Islet of Langerhans (tissue), 1 donor: ENCODE data around the gene GRPEL2.
"Not testable (repeated sequence)": the region's sequence is repeated elsewhere in the genome, so short reads cannot be mapped to it uniquely, and the experiment has no call there.

Experiments used
- FAIRE-seq: peaks from one replicate; lab custom pipeline; 2011; peaks lifted over from hg19 to GRCh38; lab: Jason Lieb, UNC

Gene GRPEL2

DNA sequence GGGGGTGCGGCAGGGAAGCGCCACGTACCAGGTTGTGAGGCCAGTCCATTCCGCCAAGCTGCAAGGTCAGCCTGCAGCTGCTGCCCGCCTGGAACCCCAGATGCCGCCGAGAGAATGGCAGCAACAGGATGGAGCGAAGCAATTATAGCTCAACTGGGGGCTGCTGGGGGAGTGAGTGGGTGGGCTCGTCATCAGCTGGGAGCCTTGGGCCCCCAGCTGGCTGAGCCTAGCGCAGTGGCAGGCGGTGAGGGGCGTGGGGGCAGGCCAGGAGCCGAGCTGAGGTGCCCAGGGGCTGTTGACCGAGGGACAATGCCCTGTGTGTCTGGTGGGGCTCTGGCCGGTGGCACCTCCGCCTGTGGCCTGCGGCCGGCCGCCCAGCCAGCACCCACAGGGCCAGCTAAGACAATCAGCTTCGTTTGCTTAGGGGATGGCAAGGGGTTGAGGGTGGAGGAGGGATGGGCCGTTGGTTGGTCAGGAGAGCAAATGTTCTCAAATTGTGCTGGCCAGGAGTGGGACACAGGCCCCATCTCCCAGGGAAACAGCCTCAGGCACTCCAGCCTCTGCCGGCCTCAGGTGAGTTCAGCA, 34.0 kb downstream of the GRPEL2 start, which contains the start of gene IL17B:
TSS of gene IL17B (minus strand) at position 116 of the 585 bp plus-strand sequence. CDS start at position 49, 67 bp downstream.
- FAIRE-seq, result no peak

DNA sequence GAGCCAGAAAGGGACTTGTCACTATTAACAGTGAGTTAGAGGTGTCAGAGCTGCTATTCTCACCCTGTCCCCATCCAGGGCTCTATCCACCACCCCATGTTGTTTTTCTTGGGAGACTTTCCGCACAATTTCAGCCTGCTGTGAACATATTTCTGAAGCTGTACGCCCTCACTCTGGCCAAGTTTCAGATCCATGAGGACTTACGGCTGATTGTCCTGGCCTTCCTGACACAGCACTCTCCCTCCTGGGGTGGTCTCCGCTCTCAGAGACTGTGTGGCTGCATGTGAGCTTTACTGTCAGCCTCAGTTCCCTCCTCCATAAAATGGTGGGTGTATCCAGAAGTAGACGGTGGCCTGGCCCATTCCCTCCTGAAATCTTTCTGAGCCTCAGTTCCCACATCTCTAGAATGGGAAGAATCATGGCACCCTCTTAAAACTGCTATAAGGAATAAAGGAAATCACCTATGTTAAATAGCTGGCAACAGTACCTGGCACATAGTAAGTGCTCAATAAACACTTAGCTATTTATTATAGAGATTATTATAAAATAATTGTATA, 34.6 kb downstream of the GRPEL2 start:
- no peak for FAIRE-seq

DNA sequence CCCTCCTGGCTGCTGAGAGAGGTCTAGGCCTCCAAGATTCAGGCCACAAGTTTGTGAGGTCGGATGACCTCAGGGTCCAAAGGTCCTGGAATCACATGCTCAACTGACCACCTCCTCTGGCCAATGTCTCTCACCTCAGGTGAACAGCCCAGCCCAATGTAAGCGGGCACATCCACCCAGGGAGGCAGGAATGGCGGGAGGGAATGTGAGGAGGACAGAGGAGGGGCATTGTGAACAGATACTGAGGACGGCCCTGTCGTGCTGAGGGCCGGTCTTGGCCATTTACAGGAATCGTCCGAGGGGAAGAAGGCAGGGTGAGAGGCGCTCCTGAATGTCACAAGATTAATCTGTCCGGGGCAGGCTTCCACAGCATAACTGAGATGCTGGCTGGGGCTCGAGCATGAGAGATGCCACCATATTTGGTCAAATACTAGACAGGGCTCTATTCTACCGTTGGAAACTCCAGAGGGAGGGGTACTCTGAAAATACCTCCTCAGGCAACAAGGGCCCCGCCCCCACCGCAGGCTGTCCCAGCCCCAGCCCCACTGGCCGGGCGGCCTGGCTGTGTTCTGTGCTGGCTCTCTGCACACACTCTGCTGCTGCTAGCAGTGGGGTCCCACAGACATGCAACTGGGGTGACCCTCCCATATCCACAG, 35.3 kb downstream of the GRPEL2 start:
- FAIRE-seq, result no peak

DNA sequence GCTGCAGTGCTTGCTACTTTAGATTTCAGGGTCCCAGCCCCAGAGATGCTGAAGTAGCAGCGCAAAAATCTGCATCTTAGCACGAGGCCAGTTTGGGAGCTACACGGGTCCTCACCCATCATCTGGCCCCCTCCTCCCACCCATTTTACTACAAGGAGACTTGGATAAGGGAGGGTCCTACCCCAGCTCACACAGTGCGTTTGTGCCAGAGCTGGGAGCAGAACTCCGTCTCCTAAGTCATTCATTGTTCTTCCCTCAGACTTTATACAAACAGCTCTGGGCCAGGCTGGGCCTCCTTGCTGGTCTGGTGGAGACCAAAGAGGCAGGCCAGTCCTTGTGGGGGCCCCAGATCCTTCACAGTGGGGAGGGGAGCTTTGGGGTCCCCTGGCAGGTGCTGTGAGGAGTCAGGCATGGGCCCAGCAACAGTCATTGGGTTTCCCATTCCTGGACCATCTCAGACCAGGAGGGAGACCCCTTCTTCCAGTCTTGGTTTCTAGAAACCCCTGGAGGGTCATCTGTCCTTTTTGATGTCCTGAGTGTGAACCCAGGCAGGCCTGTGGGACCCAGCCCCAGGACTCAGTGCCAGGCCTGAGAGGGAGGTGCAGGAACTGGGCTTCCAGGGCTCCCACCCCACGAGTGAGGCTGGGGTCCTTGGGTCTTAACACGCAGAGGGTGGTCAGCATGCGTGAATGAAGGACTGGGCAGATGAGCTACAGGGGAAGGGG, 36.1 kb downstream of the GRPEL2 start:
- no peak for FAIRE-seq

DNA sequence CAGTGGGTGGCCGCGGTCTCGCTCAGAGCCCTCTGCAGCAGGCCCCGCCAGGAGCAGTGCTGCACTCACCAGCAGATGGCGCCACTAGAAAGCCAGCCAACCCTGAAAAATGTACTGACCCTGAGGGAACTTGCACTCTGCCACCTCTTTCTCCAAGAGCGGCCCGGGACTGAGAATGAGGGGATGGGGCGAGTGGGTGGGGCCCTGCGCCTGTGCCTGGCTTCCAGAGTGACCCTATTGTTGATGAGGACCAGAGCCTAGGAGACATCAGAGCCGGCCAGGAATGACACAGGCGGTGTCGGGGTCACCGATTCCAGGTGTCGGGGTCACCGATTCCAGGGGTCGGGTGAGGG, 36.7 kb downstream of the GRPEL2 start:
- FAIRE-seq, result no peak

DNA sequence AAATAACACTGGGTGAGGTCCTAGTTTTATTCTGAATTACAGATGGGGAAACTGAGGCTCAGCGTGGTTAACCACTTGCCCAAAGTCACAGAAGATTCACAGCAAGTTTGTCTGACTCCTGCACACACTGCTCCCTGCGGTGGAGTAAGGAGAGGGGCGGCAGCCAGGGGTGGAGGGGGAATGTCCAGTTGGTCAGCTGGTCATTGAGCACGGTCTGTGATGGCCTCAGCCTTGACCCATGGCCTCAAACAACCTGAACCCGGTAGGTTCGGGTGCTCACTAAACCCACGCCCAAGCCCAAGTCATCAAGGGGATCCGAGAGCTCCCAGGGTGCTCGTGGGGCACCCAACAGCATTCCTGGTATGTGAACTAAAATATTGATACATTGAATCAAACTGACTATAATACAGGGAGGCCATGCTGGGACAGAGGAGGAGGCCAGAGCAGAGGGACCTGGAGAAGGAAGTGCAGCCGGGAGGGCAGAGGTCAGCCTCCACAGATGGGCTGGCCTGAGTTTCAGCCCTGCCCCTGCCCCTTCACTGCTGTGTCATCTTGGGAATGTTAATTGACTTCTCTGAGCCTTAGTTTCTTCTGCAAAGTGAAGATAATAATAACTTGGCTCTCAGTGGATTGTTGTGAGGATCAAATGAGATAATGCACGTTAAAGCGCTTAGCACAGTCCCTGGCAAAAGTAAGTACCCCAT, 37.4 kb downstream of the GRPEL2 start:
- FAIRE-seq, result no peak

DNA sequence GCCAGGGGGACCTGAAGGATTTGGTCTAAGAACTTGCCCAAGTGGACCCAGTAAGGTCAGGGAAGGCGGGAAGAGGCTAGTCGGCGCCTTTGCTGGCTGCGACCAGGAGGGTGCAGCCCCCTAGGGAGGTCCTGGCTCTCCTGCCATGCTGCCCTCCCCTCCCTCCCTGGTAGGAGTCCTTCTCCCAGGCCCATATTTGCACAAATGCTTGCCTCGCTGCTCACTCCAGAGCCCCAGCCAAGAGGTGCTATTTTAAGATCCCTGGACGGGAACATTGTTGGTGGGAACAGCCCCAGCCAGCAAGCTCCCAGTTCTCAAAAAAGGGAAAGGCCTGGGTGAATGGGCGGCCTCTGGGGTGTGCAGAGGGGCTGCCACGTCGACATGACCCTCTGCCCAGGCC, 38.1 kb downstream of the GRPEL2 start:
- FAIRE-seq, result no peak

DNA sequence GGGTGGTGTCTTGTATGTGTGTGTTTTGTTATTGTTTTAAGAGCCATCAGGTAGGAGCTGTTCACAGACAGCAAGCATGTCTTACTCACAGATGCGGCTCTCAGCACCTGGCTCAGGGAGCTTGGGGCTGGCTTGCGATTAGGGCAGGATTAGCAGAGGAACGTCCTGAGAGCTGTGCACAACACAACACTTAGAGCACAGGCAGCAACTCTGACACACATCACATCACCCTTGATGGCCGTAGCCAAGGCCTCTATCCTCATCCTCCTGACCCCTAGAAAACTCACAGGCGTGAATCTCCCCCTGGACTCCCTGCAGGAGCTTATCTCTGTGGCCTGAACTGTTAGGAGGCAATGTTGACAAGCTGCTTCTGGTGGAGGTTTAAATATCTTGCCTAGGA, 40.9 kb downstream of the GRPEL2 start:
- FAIRE-seq, result no peak

DNA sequence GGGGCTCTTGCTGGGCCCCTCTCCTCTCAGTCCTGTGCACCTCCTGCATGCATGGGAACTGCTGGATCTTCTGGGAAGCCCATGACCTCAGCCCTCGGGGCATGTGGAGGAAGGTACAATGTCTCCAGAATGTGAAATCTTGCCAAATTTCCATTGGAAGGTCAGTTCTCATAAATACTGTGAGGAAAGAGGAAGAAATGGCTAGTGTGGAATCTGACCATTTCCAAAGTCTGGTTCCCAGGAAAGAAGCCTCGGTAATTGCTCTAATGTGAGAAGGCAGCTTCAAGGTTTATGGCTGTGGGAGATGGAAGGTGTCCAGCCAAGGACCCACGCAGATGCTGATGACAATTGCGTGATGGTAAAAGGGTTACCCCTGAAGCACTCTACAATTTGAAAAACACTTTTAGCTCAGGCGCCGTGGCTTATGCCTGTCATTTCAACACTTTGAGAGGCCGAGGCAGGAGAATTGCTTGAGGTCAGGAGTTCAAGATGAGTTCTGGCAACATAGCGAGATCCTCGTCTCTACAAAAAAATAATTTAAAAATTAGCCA, 41.9 kb downstream of the GRPEL2 start:
- FAIRE-seq, result no peak

DNA sequence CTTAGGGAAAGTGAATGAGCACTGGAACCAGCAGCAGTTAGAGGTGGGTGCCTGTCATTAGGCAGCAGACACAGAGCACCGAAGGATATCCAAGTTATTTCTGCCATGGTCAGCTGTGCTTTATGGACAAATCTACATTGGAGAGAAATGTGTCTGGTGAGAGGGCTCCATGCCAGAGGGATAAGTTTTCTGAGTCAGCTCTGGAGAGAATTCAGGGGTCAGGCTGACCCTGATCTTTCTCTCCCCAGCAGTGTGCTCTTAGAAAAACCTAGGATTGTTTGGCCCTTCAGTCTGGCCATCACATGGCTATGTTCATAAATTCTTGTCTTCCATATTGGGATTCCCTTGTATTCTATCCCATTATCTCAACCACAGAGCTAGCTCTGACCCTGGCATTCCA, 42.7 kb downstream of the GRPEL2 start:
- FAIRE-seq, result no peak

DNA sequence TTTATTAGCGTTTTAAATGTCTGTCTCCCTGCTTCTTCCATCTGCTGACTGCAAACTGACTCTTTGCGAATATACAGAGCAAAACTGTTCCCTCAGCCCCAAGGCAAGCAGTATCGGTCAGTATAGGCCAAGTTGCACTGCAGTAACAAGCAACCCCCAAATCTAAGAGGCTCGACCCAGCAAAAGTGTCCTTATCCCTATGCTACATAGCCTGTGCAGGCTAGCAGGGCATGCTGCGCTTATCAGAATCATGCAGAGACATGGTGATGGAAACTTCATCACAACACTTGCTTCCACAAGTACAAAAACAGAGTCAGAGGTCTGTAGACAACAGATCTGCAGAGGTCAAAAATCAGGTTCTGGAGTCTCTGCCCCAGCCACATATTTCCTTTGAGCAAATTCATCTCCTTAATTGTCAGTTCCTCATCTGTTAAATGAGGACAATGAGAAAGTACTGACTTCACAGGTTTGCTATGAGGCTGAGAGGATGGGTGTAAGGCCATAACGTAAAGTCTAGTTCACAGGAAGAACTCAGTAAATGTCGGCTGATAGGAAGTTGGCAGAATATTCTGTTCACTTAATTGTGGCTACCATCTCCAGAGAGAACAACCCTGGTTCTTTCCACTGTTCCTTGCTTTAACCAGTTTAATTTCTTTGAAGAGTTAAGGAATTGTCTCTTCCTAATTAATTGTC, 43.3 kb downstream of the GRPEL2 start:
- no peak for FAIRE-seq

DNA sequence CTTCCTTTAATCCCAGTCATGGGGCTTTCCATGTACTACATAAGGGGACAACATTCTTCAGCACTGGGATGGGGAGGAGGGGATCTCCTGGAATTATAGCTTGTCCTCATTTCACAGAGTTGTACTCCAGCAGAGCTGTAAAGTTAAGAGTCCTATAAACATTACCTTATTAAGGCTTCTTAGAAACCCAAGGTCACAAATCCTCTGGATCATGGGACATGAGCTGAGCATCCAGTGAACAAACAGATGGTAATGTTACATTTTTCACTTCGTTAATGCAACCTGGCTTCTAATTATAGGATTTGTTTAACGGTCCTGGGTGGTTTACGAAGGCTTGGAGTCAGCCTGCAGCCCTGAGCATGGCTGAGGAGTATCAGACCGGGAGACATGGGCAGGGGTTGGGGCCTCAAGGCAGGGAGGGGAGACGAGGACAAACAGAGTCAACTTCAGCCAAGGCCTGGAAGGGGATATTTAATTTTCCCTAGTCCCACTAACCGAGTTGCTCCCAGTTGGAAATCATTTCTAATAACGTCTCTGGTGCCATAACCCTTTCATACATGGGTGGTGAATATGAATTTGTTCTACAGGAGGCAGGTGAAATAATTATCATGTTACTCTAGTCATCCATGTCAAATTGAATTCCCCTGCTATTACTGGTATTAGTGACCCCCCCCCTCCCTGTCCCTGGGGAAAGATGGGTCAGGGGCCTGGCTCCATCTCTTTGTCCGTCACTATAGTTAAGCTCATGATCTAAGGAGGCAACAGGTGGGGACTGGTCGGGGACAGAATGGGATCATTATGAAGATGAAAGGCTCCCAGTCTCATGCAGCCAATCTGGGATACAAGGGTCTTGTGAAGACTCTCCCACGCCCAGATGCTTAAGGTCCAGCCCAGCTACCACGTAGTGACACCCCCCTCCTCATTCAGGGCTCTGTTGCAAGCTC, 44.5 kb downstream of the GRPEL2 start:
- no peak for FAIRE-seq

DNA sequence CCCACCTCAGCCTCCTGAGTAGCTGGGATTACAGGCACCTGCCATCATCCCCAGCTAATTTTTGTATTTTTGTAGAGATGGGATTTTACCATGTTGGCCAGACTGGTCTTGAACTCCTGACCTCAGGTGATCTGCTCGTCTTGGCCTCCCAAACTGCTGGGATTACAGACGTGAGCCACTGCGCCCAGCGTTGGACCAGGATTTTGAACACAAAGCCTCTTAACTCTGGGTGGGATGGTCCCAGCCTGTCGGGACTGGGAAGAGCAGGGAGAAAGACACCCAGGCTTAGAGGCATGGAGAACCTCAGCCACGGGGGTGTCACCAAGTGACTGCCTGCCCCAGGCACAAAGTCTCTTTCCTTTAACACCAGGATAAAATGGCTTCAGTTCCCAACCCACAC, 45.8 kb downstream of the GRPEL2 start:
- FAIRE-seq, result not testable (repeated sequence)

DNA sequence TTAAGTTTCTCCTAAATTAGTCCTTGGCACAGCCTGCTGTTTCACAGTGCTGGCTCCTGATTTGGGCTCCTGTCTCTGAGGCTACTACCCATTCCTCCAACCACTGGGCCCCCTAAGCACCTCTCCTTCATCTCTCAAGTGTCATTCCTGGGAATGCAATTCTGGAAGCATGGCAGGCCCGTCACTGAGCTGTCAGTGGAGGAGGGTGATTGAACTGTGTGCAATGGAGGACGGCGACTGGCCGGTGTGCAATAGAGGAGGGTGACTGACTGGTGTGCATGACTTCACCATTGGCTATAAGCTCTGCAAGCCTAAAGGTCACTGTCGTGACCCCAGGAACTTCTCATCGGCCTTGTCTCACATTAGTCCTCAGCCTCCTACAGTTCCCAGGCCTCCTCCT, 46.2 kb downstream of the GRPEL2 start:
- FAIRE-seq, result no peak

DNA sequence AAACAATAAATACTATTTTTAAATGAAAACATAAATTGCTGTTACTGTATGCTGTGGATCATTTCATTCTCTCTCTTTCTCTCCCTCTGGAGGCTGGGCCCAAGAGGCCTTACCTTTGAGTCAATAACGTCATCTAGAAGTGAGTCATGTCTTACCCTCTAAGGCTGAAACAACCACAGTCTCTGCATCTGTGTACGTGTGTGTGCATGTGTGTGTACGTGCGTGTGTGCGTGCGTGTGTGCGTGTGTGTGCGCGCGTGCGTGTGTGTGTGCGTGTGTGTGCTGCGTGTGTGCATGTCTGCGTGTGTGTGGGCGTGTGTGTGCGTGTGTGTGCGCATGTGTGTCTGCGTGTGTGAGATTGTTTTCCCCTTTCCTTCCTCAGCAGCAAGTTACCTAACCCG, 47.4 kb downstream of the GRPEL2 start:
- FAIRE-seq, result no peak

DNA sequence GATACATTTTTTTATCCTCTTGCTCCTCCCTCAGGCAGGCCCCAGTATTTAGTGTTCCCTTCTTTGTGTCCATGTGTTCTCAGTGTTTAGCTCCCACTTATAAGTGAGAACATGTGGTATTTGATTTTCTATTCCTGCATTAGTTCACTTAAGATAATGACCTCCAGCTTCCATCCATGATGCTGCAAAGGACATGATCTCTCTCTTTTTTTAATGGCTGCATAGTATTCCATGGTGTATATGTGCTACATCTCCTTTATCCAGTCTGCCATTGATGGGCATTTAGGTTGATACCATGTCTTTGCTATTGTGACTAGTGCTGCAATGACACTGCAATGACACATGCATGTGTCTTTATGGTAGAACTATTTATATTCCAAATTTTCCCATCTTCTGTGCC, 49.7 kb downstream of the GRPEL2 start:
- FAIRE-seq, result not testable (repeated sequence)

DNA sequence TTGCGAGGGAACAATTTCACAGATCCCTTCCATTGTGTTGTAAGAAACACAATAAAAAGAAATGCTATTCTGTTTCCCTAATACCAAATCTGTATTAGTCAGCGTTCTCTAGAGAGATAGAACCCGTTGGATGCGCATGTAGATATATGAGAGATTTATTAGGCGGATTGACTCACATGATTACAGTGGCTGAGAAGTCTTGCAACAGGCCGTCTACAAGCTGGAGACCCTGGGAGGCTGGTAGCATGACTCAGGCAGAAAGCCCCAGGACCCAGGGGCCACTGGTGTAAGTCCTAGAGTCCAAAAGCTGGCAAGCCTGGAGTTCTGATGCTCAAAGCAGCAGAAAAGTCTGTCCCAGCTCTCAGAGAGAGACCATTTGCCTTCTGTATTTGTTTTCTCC, 52.2 kb downstream of the GRPEL2 start:
- FAIRE-seq, result no peak

DNA sequence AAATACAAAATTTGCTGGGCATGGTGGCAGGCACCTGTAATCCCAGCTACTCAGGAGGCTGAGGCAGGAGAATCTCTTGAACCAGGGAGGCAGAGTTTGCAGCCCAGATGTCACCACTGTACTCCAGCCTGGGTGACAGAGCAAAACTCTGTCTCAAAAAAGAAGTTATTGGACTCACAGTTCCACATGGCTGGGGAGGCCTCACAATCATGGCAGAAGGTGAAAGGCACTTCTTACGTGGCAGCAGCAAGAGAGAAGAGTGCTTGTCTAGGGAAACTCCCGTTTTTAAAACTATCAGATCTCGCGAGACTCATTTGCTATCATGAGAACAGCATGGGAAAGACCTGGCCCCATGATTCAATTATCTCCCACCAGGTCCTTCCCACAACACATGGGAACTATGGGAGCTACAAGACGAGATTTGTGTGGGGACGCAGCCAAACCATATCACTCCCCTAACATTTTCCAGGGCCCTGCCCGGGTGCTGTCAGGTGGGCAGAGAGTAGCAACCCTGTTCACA, 53.5 kb downstream of the GRPEL2 start:
- FAIRE-seq, result not testable (repeated sequence)

DNA sequence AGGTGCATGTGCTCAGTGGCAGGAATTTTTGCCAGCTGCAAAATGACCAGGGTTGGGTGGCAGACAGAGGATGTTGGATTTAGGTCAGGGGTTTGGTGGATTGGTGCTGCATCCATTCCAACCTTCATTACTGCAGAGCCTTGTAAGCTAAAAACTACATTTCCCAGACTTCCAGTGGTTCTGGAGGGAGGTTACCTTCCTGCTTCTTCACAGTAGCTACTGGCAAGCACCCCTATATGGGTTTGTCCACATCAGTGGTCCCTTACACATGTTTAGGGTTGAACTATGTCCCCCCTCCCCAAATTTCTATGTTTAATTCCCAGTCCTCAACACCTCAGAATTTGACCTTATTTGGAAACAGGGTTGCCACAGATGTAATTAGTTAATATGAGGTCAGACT, 54.5 kb downstream of the GRPEL2 start:
- no peak for FAIRE-seq

DNA sequence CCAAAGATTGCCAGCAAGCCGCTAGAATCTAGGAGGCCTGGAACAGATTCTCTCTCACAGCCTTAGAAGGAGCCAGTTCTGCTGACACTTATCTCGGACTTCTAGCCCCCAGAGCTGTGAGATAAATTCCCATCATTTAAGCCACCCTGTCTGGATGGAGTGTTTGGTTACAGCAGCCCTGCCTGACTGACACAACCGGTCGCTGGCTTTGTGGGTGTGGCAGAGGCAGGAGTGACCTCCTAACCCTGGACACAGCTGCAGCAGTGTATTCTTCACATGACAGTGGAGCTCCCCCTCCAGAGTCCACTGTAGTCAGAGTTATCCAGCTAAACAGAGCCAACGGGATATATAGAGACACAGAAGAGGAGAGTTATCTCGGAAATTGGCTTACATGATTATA, 55.0 kb downstream of the GRPEL2 start:
- no peak for FAIRE-seq

DNA sequence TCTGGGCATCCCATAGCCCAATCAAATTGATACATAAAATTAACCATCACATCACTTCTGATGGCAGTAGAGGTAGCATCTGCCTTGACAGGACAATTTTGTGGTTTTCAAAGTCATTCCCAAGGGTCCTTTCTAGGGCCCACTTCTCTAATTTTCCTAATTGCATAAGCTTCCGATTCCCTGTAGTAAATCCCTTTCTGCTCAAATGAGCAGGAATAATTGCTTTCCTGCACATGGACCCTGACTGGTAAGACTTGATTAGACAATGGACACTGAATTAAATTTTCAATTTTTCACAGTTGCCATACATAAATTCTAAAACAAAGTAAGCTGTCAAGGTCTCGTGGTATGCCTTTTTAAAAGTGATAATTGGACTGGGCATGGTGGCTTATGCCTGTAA, 55.8 kb downstream of the GRPEL2 start:
- FAIRE-seq, result no peak
